Measurements from ENCODE around the gene ALS2.

ALS2 gene

DNA sequence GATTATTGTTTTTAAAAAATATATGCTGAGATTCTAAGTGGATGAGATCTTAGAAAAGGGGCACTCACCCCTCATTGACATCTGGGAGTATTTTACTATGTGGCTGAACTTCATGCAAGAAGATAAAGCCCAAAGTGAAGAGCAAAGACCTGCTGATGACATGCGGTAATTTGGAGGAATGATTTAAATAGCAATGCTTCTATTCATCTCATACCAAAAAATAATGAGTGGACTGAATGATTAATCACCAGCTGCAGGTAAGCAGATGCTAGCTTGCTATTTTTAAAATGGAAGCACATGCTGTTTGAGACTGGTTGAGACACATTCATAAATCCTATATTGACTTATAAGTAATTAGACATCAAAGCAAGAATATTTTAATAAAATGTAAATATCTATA lies 12.9 kb upstream of the ALS2 start:
- no peak for DNase-seq (ENCODE audit: low read depth)
- TF ChIP-seq, protein P1, sequence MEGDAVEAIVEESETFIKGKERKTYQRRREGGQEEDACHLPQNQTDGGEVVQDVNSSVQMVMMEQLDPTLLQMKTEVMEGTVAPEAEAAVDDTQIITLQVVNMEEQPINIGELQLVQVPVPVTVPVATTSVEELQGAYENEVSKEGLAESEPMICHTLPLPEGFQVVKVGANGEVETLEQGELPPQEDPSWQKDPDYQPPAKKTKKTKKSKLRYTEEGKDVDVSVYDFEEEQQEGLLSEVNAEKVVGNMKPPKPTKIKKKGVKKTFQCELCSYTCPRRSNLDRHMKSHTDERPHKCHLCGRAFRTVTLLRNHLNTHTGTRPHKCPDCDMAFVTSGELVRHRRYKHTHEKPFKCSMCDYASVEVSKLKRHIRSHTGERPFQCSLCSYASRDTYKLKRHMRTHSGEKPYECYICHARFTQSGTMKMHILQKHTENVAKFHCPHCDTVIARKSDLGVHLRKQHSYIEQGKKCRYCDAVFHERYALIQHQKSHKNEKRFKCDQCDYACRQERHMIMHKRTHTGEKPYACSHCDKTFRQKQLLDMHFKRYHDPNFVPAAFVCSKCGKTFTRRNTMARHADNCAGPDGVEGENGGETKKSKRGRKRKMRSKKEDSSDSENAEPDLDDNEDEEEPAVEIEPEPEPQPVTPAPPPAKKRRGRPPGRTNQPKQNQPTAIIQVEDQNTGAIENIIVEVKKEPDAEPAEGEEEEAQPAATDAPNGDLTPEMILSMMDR (conservative IDR thresholded peaks at IDR 0.05; ENCODE audit: low read depth, low read length): no peak

DNA sequence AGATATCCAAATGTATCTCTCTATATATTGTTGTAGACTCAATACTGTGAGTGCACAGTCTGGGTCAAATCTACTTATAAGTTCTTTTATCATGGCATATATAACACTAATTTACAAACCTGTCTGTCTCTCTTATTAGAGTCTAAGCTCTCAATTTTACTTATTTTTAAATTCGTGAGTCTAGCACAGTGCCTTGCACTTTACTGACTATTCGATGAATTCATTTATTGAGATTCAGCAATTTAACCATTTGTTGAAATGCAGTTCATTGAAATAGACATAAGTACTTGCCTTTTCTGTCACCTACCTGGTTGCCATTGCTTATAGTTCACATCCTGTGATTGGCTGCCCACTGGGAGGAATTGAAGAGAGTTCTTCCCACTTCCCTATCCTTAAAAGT lies 10.3 kb upstream of the ALS2 start:
- H3K4me3 ChIP-seq (ENCODE audit: low read length): no peak overlapping the region
- DNase-seq (ENCODE audit: low read depth): no peak
- TF ChIP-seq, protein P1 (conservative IDR thresholded peaks at IDR 0.05; ENCODE audit: low read depth, low read length): no peak

More for the DNA sequence above, 12.9 kb upstream of the ALS2 start:
- no peak overlapping the region for H3K4me3 ChIP-seq (ENCODE audit: low read length)

DNA sequence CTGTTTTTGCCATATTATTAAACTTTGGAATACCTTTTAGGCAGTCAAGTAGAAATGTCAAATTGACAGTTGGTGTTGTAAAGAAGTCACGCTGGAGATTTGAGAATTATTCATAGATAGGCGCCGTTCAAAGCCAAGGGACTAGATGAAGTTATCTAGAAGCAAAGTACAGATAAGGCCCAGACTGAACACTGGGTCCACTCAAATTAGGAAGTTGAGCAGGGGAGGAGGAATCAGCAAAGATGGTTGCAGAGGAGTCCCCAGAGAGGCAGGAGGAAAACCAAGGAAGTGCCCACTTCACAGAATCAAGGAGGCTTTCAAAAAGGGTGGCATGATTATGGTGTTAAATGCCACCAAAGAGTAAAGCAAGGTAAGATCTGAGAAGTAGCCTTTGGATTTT lies 9.6 kb upstream of the ALS2 start:
- TF ChIP-seq, protein P1 (conservative IDR thresholded peaks at IDR 0.05; ENCODE audit: low read depth, low read length): no peak
- no peak overlapping the region for H3K4me3 ChIP-seq (ENCODE audit: low read length)
- DNase-seq (ENCODE audit: low read depth): no peak

DNA sequence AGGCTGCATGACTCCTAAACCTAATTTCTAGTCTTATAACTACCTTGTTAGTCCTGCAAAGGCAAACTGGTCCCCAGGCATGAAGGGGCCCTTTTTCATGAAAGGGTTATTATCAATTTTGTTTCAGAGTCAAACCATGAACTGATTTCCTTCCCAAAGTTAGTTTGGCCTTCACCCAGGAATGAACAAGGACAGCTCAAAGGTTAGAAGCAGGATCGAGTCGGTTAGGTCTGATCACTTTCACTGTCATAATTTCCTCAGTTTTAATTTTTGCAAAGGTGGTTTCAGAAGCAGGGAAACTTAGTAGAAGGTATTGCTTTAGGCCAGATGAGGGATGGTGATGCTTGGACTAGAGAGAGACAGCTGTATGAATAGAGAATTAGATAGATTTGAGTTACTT lies 8.7 kb upstream of the ALS2 start:
- TF ChIP-seq, protein P1 (conservative IDR thresholded peaks at IDR 0.05; ENCODE audit: low read depth, low read length): no peak
- no peak for DNase-seq (ENCODE audit: low read depth)
- no peak overlapping the region for H3K4me3 ChIP-seq (ENCODE audit: low read length)

DNA sequence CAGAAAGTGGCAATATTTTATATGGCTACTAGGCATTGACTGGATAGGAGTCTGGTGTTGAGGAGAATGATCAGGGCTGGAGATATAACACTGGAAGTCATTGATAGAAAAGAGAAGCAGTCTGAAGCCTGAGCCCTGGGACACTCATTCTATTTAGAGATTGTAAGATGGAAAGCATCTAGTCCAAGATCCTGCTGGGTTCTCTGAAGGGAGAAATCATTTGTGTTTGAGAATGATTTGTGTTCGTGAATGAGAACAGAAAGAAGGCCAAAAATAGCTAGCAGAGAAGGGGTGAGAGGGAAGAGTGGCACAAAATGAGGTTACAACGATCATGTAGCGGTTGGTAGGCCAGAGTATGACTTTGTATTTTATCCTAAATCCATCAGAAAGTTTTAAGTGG lies 7.6 kb upstream of the ALS2 start:
- H3K4me3 ChIP-seq (ENCODE audit: low read length): no peak overlapping the region
- TF ChIP-seq, protein P1 (conservative IDR thresholded peaks at IDR 0.05; ENCODE audit: low read depth, low read length): no peak
- DNase-seq (ENCODE audit: low read depth): no peak

DNA sequence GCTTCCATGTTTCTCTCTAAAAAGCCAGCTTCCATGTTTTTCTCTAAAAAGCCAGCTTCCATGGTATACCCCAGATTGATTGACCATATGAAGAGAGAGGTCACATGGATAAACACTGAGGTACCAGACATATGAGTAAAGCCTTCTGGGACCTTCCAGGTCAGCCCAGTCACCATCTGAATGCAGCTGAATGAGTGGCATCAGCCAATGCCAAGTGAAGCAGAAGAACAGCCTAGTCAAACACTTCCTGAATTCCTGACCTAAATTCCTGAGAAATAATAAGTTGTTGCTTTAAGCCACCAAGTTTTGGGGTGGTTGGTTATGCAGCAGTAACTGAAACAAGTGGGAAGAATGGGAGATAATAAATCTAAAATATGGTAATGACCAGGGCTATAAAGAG lies 5.7 kb upstream of the ALS2 start:
- DNase-seq (ENCODE audit: low read depth): no peak
- H3K4me3 ChIP-seq (ENCODE audit: low read length): no peak overlapping the region
- TF ChIP-seq, protein P1 (conservative IDR thresholded peaks at IDR 0.05; ENCODE audit: low read depth, low read length): no peak

DNA sequence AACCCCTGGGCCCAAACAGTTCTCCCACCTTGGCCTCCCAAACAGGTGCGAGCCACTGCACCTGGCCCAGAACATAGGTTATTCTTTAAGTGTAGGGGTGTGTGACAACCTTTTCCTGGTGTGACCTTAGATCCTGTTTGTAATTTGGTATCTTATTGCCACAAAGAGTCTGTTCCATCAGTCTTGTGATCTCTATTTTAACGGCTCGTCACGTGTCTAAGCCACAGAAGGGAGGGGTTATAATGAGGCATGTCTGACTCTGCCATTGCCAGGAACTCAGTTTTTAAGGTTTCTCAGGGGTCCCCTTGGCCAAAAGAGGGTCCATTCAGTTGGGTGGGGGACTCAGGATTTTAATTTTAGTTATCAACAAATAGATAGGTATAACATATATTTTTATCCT lies 4.4 kb upstream of the ALS2 start:
- no peak for DNase-seq (ENCODE audit: low read depth)
- TF ChIP-seq, protein P1 (conservative IDR thresholded peaks at IDR 0.05; ENCODE audit: low read depth, low read length): no peak
- H3K4me3 ChIP-seq (ENCODE audit: low read length): no peak overlapping the region

Data from retinal pigment epithelial cell (primary cell).